GM21381 (cell line): ENCODE measurements around the gene CTDSPL2.
"Not testable (repeated sequence)": the region's sequence is repeated elsewhere in the genome, so short reads cannot be mapped to it uniquely, and the experiment has no call there.

Experiments
- ATAC-seq: cut with Tn5 transposase; IDR thresholded peaks from one replicate; pipeline ENCODE4 v1.9.1; 2021; ENCODE audit warnings: mild to moderate bottlenecking, moderate library complexity; ENCODE audit not compliant: unreplicated experiment

CTDSPL2 gene

GRCh38 chr15:44426975-44427755 is at the start of gene CTDSPL2:
Gene CTDSPL2 (plus strand): TSS chr15:44427629. CDS start chr15:44459015, 31,386 bp downstream.
- ATAC-seq, result peak; percentile 88

DNA sequence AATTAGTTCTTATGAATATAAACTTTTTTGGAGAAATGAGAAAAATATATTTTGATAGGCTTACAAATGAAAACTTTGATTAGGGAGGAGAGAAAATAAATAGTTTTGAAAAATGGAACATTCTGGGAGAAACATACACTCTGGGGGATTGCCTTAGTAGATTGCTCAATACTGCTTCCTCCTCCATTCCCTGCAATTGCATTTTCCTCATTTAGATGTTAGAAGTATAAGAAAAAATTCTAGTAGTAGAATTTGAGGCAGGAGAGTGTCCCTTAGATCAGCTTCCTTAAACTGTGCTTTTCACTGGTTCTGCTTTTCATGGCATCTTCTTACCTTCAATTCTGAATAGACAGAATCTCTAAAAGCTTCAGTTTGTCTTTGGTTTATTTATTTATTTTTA is 46.2 kb upstream of the CTDSPL2 start:
- ATAC-seq, result no peak

GRCh38 chr15:44385344-44385942 is 42.0 kb upstream of the CTDSPL2 start:
- ATAC-seq, result no peak

GRCh38 chr15:44394062-44394461 is 33.4 kb upstream of the CTDSPL2 start:
- no peak for ATAC-seq

- ATAC-seq, result no peak
These were observed 32.9 kb upstream of the CTDSPL2 start for GRCh38 chr15:44394562-44394961.

GRCh38 chr15:44397869-44398268 is 29.6 kb upstream of the CTDSPL2 start:
- no peak for ATAC-seq

- no peak for ATAC-seq
These were observed 13.4 kb upstream of the CTDSPL2 start for GRCh38 chr15:44414001-44414400.

DNA sequence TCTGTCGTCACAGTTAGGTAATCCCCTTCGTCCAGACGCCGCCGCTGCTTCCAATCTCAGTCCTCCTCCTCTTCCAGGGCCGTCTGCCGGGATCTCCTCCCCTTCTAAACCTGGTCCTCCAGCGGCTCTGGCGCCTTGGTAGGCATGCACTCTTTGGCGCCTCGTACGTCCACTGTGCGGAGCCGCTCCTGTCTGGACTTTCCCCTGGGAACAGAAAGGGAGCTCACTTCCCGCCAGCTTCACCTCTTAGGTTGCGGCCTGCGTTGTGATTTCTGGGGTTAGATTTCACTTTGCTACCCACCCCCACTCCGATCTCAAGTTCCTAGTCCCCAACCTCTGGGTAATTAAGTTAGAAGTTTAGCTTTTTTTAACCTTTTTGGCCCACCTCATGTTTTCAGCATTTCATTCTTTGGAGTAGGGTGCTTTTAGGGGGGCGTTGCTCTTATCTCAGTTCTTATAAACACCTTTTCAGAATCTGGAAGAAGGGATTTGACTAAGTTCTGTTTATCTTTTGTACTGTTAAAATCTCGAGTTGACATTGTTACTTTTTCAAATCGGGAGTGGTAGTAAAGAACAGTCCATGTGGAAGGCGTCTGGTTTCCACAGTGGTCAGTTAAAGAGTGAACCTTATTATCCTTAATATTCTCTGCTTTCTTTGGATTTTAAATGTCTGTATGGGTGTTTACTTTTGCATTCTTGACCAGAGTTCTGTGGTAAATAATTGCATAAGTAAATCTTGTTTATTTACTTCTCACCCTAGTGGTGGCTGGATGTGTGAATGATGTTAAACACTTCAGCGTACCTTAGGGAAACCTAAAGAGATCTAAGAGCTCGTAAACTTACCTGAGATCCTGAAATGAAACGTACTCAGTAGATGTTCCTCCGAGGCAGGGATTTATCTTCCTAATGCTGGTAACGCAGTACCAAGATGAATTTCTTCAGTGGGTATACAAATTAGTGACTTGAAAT is 611 bp downstream of the CTDSPL2 start:
- ATAC-seq, result peak; percentile 16

DNA sequence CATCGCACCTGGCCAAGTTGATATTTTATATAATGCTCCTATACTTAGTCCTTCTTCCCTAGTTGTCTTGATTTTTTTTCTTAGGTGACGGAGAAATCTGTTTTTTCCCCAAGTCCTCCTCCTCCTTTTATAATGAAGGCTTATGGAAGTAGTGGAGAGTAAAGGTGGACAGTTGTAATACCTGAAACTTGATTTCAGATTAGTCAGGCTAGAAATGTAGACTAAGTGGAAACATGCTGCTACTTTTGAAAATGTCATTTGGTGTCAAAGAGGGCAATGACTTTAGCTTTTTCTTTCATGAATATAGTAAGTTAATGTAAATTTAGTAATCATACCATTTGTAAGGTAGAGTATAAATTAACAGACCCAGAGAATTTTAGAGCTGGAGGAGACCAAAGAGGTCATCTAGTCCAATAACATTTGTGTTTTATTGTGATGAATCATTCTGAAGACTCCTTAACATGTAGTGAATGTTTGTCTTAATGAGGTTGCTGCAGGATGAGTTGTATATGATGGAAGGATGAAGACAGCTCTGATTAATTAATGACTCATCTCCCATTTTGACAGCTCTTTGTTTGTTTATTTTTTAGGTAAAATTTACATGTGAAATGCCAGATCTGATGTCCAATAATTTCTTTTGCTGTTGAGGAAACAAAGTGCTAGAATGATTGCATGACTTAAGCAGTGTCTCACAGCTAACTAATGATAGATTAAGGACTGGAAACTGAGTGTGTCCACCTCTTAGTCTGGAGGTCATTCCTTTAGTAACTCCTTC is 8.7 kb downstream of the CTDSPL2 start:
- ATAC-seq, result no peak

- no peak for ATAC-seq
These were observed 11.0 kb downstream of the CTDSPL2 start for GRCh38 chr15:44438402-44438801.

- ATAC-seq, result no peak
These were observed 13.7 kb downstream of the CTDSPL2 start for GRCh38 chr15:44441095-44441501.

DNA sequence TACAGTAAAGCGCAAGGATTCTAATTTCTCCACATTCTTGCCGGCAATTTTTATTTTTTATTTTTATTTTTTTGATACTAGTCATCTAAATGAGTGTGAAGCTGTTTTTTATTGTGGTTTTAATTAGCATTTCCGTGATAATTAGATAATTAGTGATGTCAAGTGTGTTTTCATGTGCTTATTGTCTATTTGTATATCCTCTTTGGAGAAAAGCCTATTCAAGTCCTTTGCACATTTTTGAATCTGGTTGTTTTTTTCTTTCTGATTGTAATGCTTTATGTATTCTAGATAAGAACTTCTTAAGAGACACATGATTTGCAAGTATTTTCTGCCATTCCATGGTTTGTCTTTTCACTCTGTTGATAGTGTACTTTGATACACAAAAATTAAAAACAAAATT is 16.1 kb downstream of the CTDSPL2 start:
- ATAC-seq, result no peak

- ATAC-seq, result no peak
These were observed 20.4 kb downstream of the CTDSPL2 start for GRCh38 chr15:44447772-44448376.

- ATAC-seq, result no peak
These were observed 22.7 kb downstream of the CTDSPL2 start for GRCh38 chr15:44450172-44450571.

DNA sequence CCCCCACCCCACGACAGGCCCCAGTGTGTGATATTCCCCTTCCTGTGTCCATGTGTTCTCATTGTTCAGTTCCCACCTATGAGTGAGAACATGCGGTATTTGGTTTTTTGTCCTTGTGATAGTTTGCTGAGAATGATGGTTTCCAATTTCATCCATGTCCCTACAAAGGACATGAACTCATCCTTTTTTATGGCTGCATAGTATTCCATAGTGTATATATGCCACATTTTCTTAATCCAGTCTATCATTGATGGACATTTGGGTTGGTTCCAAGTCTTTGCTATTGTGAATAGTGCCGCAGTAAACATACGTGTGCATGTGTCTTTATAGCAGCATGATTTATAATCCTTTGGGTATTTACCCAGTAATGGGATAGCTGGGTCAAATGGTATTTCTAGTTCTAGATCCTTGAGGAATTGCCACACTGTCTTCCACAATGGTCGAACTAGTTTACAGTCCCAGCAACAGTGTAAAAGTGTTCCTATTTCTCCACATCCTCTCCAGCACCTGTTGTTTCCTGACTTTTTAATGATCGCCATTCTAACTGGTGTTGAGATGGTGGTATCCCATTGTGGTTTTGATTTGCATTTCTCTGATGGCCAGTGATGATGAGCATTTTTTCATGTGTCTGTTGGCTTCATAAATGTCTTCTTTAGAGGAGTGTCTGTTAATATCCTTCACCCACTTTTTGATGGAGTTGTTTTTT is 26.3 kb downstream of the CTDSPL2 start:
- not testable (repeated sequence) for ATAC-seq

- ATAC-seq, result no peak
These were observed 31.0 kb downstream of the CTDSPL2 start for GRCh38 chr15:44458429-44458828.

GRCh38 chr15:44468709-44469385 is 41.4 kb downstream of the CTDSPL2 start:
- no peak for ATAC-seq

DNA sequence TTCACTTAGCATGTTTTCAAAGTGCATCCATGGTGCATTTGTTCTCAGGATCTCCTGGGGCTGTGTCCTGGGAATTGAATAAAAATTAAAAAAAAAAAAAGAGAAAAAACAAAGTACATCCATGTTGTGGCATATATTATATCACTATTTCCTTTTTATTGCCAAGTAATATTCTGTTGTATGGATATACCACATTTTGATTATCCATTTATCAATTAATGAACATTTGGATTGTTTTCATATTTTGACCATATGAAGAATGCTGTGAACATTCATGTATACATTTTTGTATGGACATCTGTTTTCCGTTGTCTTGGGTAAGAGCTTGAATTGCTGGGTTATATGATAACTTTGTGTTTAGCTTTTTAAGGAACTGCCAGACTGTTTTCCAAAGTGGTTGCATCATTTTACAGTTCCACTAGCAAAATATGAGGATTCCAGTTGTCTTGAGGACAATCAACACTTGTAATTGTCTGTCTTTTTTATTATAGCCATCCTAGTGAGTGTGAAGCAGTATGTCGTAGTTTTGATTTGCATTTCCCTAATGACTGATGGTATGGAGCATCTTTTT is 44.5 kb downstream of the CTDSPL2 start:
- no peak for ATAC-seq

- no peak for ATAC-seq
These were observed 51.9 kb downstream of the CTDSPL2 start for GRCh38 chr15:44479343-44479742.
